BLaER1 treated with 17β-estradiol and CSF1 and Interleukin-3, amounts not matched to agents 10 nM and 100 nM (cell line): ENCODE data around the gene VTI1A.
A peak's percentile ranks its signal among the peaks of the same experiment; 100 is the strongest.

Experiments
- H3K27ac ChIP-seq, 11 experiments: shearing (Covaris generic); formaldehyde crosslinking; 2 replicates each; pipeline ENCODE4 v1.8.1; 2022
- H3K27me3 ChIP-seq, 11 experiments: shearing (Covaris generic); formaldehyde crosslinking; 2 replicates each; pipeline ENCODE4 v1.8.1; 2022
- H3K36me3 ChIP-seq, 11 experiments: shearing (Covaris generic); formaldehyde crosslinking; 2 replicates each; pipeline ENCODE4 v1.8.1; 2022
- H3K4me1 ChIP-seq, 10 experiments: shearing (Covaris generic); formaldehyde crosslinking; 2 replicates each; pipeline ENCODE4 v1.8.1; 2022
- H3K4me2 ChIP-seq, 11 experiments: shearing (Covaris generic); formaldehyde crosslinking; 2 replicates each; pipeline ENCODE4 v1.8.1; 2022
- H3K4me3 ChIP-seq, 10 experiments: shearing (Covaris generic); formaldehyde crosslinking; 2 replicates each; pipeline ENCODE4 v1.8.1; 2022
- H3K9ac ChIP-seq, 11 experiments: shearing (Covaris generic); formaldehyde crosslinking; 2 replicates each; pipeline ENCODE4 v1.8.1; 2022
- H3K9me3 ChIP-seq, 11 experiments: shearing (Covaris generic); formaldehyde crosslinking; replicated peaks in 1 of 11; 2 replicates each; pipeline ENCODE4 v1.8.1; 2022
- H4K20me1 ChIP-seq, 11 experiments: shearing (Covaris generic); formaldehyde crosslinking; 2 replicates each; pipeline ENCODE4 v1.8.1; 2022
- Cebpa-rat ChIP-seq, 11 experiments: shearing (Covaris generic); IDR thresholded peaks; 2 replicates each; pipeline ENCODE4 v1.8.1; 2022

VTI1A gene

GRCh38 chr10:112654794-112655193 lies 207.8 kb downstream of the VTI1A start:
- Histone ChIP-seq H3K4me1 (no peaks in the 10 kb centered on the region), H3K9me3 (no peaks in the 10 kb centered on the region), H4K20me1 (no peaks in the 10 kb centered on the region), H3K27me3 (no peaks in the 10 kb centered on the region), H3K27ac (no peak overlapping the region), H3K4me2 (no peak overlapping the region), H3K9ac (no peak overlapping the region), H3K4me3 (no peak overlapping the region), H3K36me3 (peaks cover 0 to 39% (median 4%) of the 10 kb centered on the region in 11 experiments; a peak in 5 of 22 replicates)
- no peak for TF ChIP-seq Cebpa-rat (IDR thresholded peaks at IDR 0.05)

GRCh38 chr10:112655722-112656121 lies 208.7 kb downstream of the VTI1A start:
- no peak overlapping the region for H3K27ac ChIP-seq
- no peak for TF ChIP-seq Cebpa-rat (IDR thresholded peaks at IDR 0.05)
- H3K4me2 ChIP-seq: no peak overlapping the region
- no peak overlapping the region for H3K9ac ChIP-seq
- no peaks in the 10 kb centered on the region for H3K9me3 ChIP-seq
- no peaks in the 10 kb centered on the region for H4K20me1 ChIP-seq
- H3K4me3 ChIP-seq: no peak overlapping the region
- no peaks in the 10 kb centered on the region for H3K4me1 ChIP-seq
- peaks cover 0 to 38% (median 4%) of the 10 kb centered on the region in 11 experiments; a peak in 5 of 22 replicates for H3K36me3 ChIP-seq
- H3K27me3 ChIP-seq: no peaks in the 10 kb centered on the region

- no peaks in the 10 kb centered on the region for H3K27me3 ChIP-seq
- H3K27ac ChIP-seq: no peak overlapping the region
- TF ChIP-seq Cebpa-rat (IDR thresholded peaks at IDR 0.05): no peak
- H3K9me3 ChIP-seq: peaks cover 4 to 15% (median 11%) of the 10 kb centered on the region in 11 experiments; a peak in 15 of 22 replicates
- no peak overlapping the region for H3K4me2 ChIP-seq
- H3K4me1 ChIP-seq: peaks cover 0 to 7% (median 0%) of the 10 kb centered on the region in 10 experiments; a peak in 2 of 20 replicates
- H3K9ac ChIP-seq: no peak overlapping the region
- H3K4me3 ChIP-seq: no peak overlapping the region
- H3K36me3 ChIP-seq: peaks cover 0 to 39% (median 5%) of the 10 kb centered on the region in 11 experiments; a peak in 6 of 22 replicates
- H4K20me1 ChIP-seq: no peaks in the 10 kb centered on the region
These were observed 211.4 kb downstream of the VTI1A start for GRCh38 chr10:112658465-112658864.

GRCh38 chr10:112658900-112659638 lies 212.1 kb downstream of the VTI1A start:
- no peak overlapping the region for H3K4me2 ChIP-seq
- H3K36me3 ChIP-seq: peaks cover 0 to 39% (median 5%) of the 10 kb centered on the region in 11 experiments; a peak in 6 of 22 replicates
- H3K27ac ChIP-seq: no peak overlapping the region
- no peak for TF ChIP-seq Cebpa-rat (IDR thresholded peaks at IDR 0.05)
- peaks cover 4 to 15% (median 11%) of the 10 kb centered on the region in 11 experiments; a peak in 15 of 22 replicates for H3K9me3 ChIP-seq
- H4K20me1 ChIP-seq: no peaks in the 10 kb centered on the region
- no peak overlapping the region for H3K4me3 ChIP-seq
- no peak overlapping the region for H3K9ac ChIP-seq
- H3K4me1 ChIP-seq: peaks cover 0 to 11% (median 0%) of the 10 kb centered on the region in 10 experiments; a peak in 2 of 20 replicates
- no peaks in the 10 kb centered on the region for H3K27me3 ChIP-seq

GRCh38 chr10:112663234-112664125 lies 216.5 kb downstream of the VTI1A start:
- H3K27ac ChIP-seq: peak overlapping the region in 3 of 11 experiments; percentile 19 to 40 (median 32); a peak in 4 of 22 replicates
- peaks cover 0 to 11% (median 0%) of the 10 kb centered on the region in 10 experiments; a peak in 2 of 20 replicates for H3K4me1 ChIP-seq
- 0 out of 22 replicates have a peak overlapping the region, but pooled peaks of 2 of the 11 experiments have one; percentile 17 to 40 for H3K4me2 ChIP-seq
- H3K4me3 ChIP-seq: no peak overlapping the region
- no peaks in the 10 kb centered on the region for H3K27me3 ChIP-seq
- H4K20me1 ChIP-seq: no peaks in the 10 kb centered on the region
- peaks cover 4 to 15% (median 11%) of the 10 kb centered on the region in 11 experiments; a peak in 15 of 22 replicates for H3K9me3 ChIP-seq
- H3K36me3 ChIP-seq: peaks cover 0 to 46% (median 11%) of the 10 kb centered on the region in 11 experiments; a peak in 15 of 22 replicates
- no peak for TF ChIP-seq Cebpa-rat (IDR thresholded peaks at IDR 0.05)
- no peak overlapping the region for H3K9ac ChIP-seq

- no peak overlapping the region for H3K4me3 ChIP-seq
- H3K27ac ChIP-seq: no peak overlapping the region
- peaks cover 11 to 59% (median 25%) of the 10 kb centered on the region in 11 experiments; a peak in 21 of 22 replicates for H3K36me3 ChIP-seq
- TF ChIP-seq Cebpa-rat (IDR thresholded peaks at IDR 0.05): no peak
- H4K20me1 ChIP-seq: no peaks in the 10 kb centered on the region
- H3K9ac ChIP-seq: no peak overlapping the region
- no peaks in the 10 kb centered on the region for H3K27me3 ChIP-seq
- no peak overlapping the region for H3K4me2 ChIP-seq
- H3K9me3 ChIP-seq: peaks cover 4 to 15% (median 11%) of the 10 kb centered on the region in 11 experiments; a peak in 15 of 22 replicates
- H3K4me1 ChIP-seq: peaks cover 0 to 11% (median 0%) of the 10 kb centered on the region in 10 experiments; a peak in 2 of 20 replicates
These were observed 219.1 kb downstream of the VTI1A start for GRCh38 chr10:112666094-112666493.

- H3K4me1 ChIP-seq: no peaks in the 10 kb centered on the region
- H3K27ac ChIP-seq: no peak overlapping the region
- H3K4me2 ChIP-seq: no peak overlapping the region
- H3K27me3 ChIP-seq: no peaks in the 10 kb centered on the region
- H3K36me3 ChIP-seq: peaks cover 6 to 80% (median 23%) of the 10 kb centered on the region in 11 experiments; a peak in 21 of 22 replicates
- no peak overlapping the region for H3K4me3 ChIP-seq
- no peak overlapping the region for H3K9ac ChIP-seq
- no peaks in the 10 kb centered on the region for H4K20me1 ChIP-seq
- no peaks in the 10 kb centered on the region for H3K9me3 ChIP-seq
- TF ChIP-seq Cebpa-rat (IDR thresholded peaks at IDR 0.05): no peak
These were observed 223.0 kb downstream of the VTI1A start for GRCh38 chr10:112669989-112670388.

GRCh38 chr10:112671743-112672142 lies 224.7 kb downstream of the VTI1A start:
- no peaks in the 10 kb centered on the region for H3K9me3 ChIP-seq

GRCh38 chr10:112672706-112673105 lies 225.7 kb downstream of the VTI1A start:
- Histone ChIP-seq H3K27me3 (no peaks in the 10 kb centered on the region), H3K27ac (no peak overlapping the region), H3K4me2 (no peak overlapping the region), H4K20me1 (no peaks in the 10 kb centered on the region), H3K9me3 (no peaks in the 10 kb centered on the region), H3K9ac (no peak overlapping the region), H3K4me1 (no peaks in the 10 kb centered on the region), H3K36me3 (peaks cover 6 to 92% (median 45%) of the 10 kb centered on the region in 11 experiments), H3K4me3 (no peak overlapping the region)
- no peak for TF ChIP-seq Cebpa-rat (IDR thresholded peaks at IDR 0.05)

More at GRCh38 chr10:112671743-112672142, 224.7 kb downstream of the VTI1A start:
- H3K27ac ChIP-seq: no peak overlapping the region
- H3K4me1 ChIP-seq: no peaks in the 10 kb centered on the region
- no peak overlapping the region for H3K9ac ChIP-seq
- no peaks in the 10 kb centered on the region for H3K27me3 ChIP-seq
- no peak for TF ChIP-seq Cebpa-rat (IDR thresholded peaks at IDR 0.05)
- H4K20me1 ChIP-seq: no peaks in the 10 kb centered on the region
- no peak overlapping the region for H3K4me3 ChIP-seq
- H3K4me2 ChIP-seq: no peak overlapping the region
- H3K36me3 ChIP-seq: peaks cover 6 to 92% (median 37%) of the 10 kb centered on the region in 11 experiments; a peak in 21 of 22 replicates
